Small intestine (tissue), 7 donors: Measurements from ENCODE around the gene TMEFF2. TPM values are rescaled to one million over a fixed set of nuclear protein-coding genes. Genes with fewer than 3 reads are reported as not detected.
"Not testable (repeated sequence)": the region's sequence is repeated elsewhere in the genome, so short reads cannot be mapped to it uniquely, and the experiment has no call there.

Experiments
- DNase-seq, 2 donors: peaks; one replicate each; pipeline versions ENCODE4 v3.0.0 to v3.0.0-alpha.2; 2013
- FAIRE-seq: peaks from 2 replicates; lab custom pipeline; 2012; peaks lifted over from hg19 to GRCh38; lab: Jason Lieb, UNC
- H3K27ac ChIP-seq, 3 donors: one replicate each; pipeline ENCODE4 v1.5.1; 2013; ENCODE audit warnings: low read length in 2 of 3, mild to moderate bottlenecking in 2 of 3, control low read depth in 1 of 3, inconsistent platforms in 1 of 3, low read depth in 1 of 3, moderate library complexity in 1 of 3
- H3K27me3 ChIP-seq, 3 donors: one replicate each; pipeline ENCODE4 v1.6.1; 2013; ENCODE audit warnings: low read length in 3 of 3, inconsistent platforms in 1 of 3; ENCODE audit not compliant: control insufficient read depth in 3 of 3, insufficient read depth in 3 of 3
- H3K36me3 ChIP-seq, 3 donors: one replicate each; pipeline ENCODE4 v1.6.1; 2013; ENCODE audit warnings: low read length in 3 of 3, inconsistent platforms in 1 of 3, low read depth in 1 of 3, mild to moderate bottlenecking in 1 of 3, moderate library complexity in 1 of 3; ENCODE audit not compliant: control insufficient read depth in 3 of 3, insufficient read depth in 2 of 3
- H3K4me1 ChIP-seq, 3 donors: one replicate each; pipeline ENCODE4 v1.6.1; 2013; ENCODE audit warnings: low read length in 2 of 3, inconsistent platforms in 1 of 3, low read depth in 1 of 3, mild to moderate bottlenecking in 1 of 3, moderate library complexity in 1 of 3; ENCODE audit not compliant: control insufficient read depth in 3 of 3, insufficient read depth in 2 of 3
- H3K4me3 ChIP-seq, 3 donors: one replicate each; pipeline ENCODE4 v1.5.1; 2013; ENCODE audit warnings: low read length in 3 of 3, control low read depth in 1 of 3, inconsistent platforms in 1 of 3, low read depth in 1 of 3, mild to moderate bottlenecking in 1 of 3, moderate library complexity in 1 of 3
- H3K9me3 ChIP-seq, 2 donors: one replicate each; pipeline ENCODE4 v1.6.1; 2013; ENCODE audit warnings: low read depth in 1 of 2, low read length in 1 of 2; ENCODE audit not compliant: control insufficient read depth in 2 of 2, insufficient read depth in 1 of 2
- WGBS, 3 donors: extraction: QIAGEN DNeasy Blood & Tissue Kit; methylation state at CpG; one replicate each; pipeline ENCODE4 v1.1.7; 2013; 5-methylcytosine and 5-hydroxymethylcytosine counted together
- polyA plus RNA-seq, 4 donors: library from polyadenylated mRNA; stranded (reverse) in 3 of 4; unstranded in 1 of 4; fragments of 200-250 nt in 3 of 4; fragments of 120-200 nt in 1 of 4; gene quantifications; one replicate each; pipeline versions ENCODE4 v1.2.1 to v1.2.3, GENCODE V29; 2013
- donor health status: healthy with polysubstance abuse.
- donor health status: control.
- donor health status: control.
- donor health status: Bipolar disorder and iron deficiency.
- donor health status: healthy.

TMEFF2 gene
- polyA plus RNA-seq, 4 donors, result 0.34 to 2.0 TPM; not detected in 2

- H3K9me3 ChIP-seq, H3K27ac ChIP-seq, H3K4me3 ChIP-seq, H3K27me3 ChIP-seq, DNase-seq, H3K4me1 ChIP-seq, H3K36me3 ChIP-seq, FAIRE-seq: not testable (repeated sequence)
- WGBS, 3 donors, result 91 to 93% (median 91%) methylated on average over 15 of the region's 15 CpGs
These were observed 62.1 kb downstream of the TMEFF2 start for GRCh38 chr2:192132604-192133003.

GRCh38 chr2:192130312-192130711 is 64.4 kb downstream of the TMEFF2 start:
- not testable (repeated sequence) for DNase-seq, H3K27me3 ChIP-seq, H3K4me3 ChIP-seq, H3K27ac ChIP-seq, FAIRE-seq, H3K36me3 ChIP-seq, H3K9me3 ChIP-seq, H3K4me1 ChIP-seq
- WGBS, 3 donors, result 77 to 88% (median 82%) methylated on average over 5 of the region's 5 CpGs

- no peaks in the 10 kb centered on the region for H3K4me1 ChIP-seq
- DNase-seq (no peak), FAIRE-seq (no peak)
- no peaks in the 10 kb centered on the region for H3K36me3 ChIP-seq
- 59 to 61% (median 61%) methylated on average over 4 of the region's 4 CpGs for WGBS, 3 donors
- no peaks in the 10 kb centered on the region for H3K27me3 ChIP-seq
- H3K9me3 ChIP-seq, result no peaks in the 10 kb centered on the region
- no peak overlapping the region for H3K4me3 ChIP-seq
- no peak overlapping the region for H3K27ac ChIP-seq
These were observed 66.1 kb downstream of the TMEFF2 start for GRCh38 chr2:192128655-192129054.

- Histone ChIP-seq H3K4me1 (no peaks in the 10 kb centered on the region), H3K36me3 (no peaks in the 10 kb centered on the region), H3K4me3 (no peak overlapping the region), H3K27me3 (no peaks in the 10 kb centered on the region), H3K27ac (no peak overlapping the region), H3K9me3 (no peaks in the 10 kb centered on the region)
- DNase-seq (no peak), FAIRE-seq (no peak)
- WGBS, 3 donors, result 62 to 65% (median 65%) methylated on average over 2 of the region's 2 CpGs
These were observed 67.3 kb downstream of the TMEFF2 start for GRCh38 chr2:192127434-192127833.

GRCh38 chr2:192126912-192127311 is 67.8 kb downstream of the TMEFF2 start:
- FAIRE-seq, result no peak
- H3K27ac ChIP-seq, result no peak overlapping the region

GRCh38 chr2:192126426-192126825 is 68.3 kb downstream of the TMEFF2 start:
- 0% methylated on average over 1 of the region's 1 CpG for WGBS, 3 donors
- H3K27ac ChIP-seq, result no peak overlapping the region
- no peaks in the 10 kb centered on the region for H3K9me3 ChIP-seq
- DNase-seq (no peak), FAIRE-seq (no peak)
- H3K27me3 ChIP-seq, result no peaks in the 10 kb centered on the region
- no peaks in the 10 kb centered on the region for H3K4me1 ChIP-seq
- no peak overlapping the region for H3K4me3 ChIP-seq
- no peaks in the 10 kb centered on the region for H3K36me3 ChIP-seq

More at GRCh38 chr2:192126912-192127311, 67.8 kb downstream of the TMEFF2 start:
- Histone ChIP-seq H3K4me3 (no peak overlapping the region), H3K27me3 (no peaks in the 10 kb centered on the region), H3K36me3 (no peaks in the 10 kb centered on the region), H3K4me1 (no peaks in the 10 kb centered on the region), H3K9me3 (no peaks in the 10 kb centered on the region)
- DNase-seq, result no peak

GRCh38 chr2:192124571-192124970 is 70.2 kb downstream of the TMEFF2 start:
- Histone ChIP-seq H3K27ac (no peak overlapping the region), H3K9me3 (no peaks in the 10 kb centered on the region), H3K27me3 (no peaks in the 10 kb centered on the region), H3K4me3 (no peak overlapping the region), H3K36me3 (no peaks in the 10 kb centered on the region), H3K4me1 (no peaks in the 10 kb centered on the region)
- DNase-seq (no peak), FAIRE-seq (no peak)
- 93 to 97% (median 95%) methylated on average over 1 of the region's 1 CpG for WGBS, 3 donors

- DNase-seq, result no peak
- H3K4me1 ChIP-seq, result no peaks in the 10 kb centered on the region
- no peaks in the 10 kb centered on the region for H3K27me3 ChIP-seq
- no peak overlapping the region for H3K27ac ChIP-seq
- H3K4me3 ChIP-seq, result no peak overlapping the region
- no peaks in the 10 kb centered on the region for H3K9me3 ChIP-seq
- no peak for FAIRE-seq
- H3K36me3 ChIP-seq, result no peaks in the 10 kb centered on the region
These were observed 70.9 kb downstream of the TMEFF2 start for GRCh38 chr2:192123847-192124246.

GRCh38 chr2:192122946-192123345 is 71.8 kb downstream of the TMEFF2 start:
- H3K9me3 ChIP-seq, result no peaks in the 10 kb centered on the region
- no peak overlapping the region for H3K27ac ChIP-seq
- H3K4me1 ChIP-seq, result no peaks in the 10 kb centered on the region
- no peaks in the 10 kb centered on the region for H3K36me3 ChIP-seq
- FAIRE-seq (no peak), DNase-seq (no peak)
- H3K4me3 ChIP-seq, result no peak overlapping the region
- H3K27me3 ChIP-seq, result no peaks in the 10 kb centered on the region
